HepG2 (cell line): ENCODE results near the gene AANAT.

Source experiments
- E2F5 ChIP-seq: sonication (generic); formaldehyde crosslinking; conservative IDR thresholded peaks from 2 replicates; pipeline ENCODE4 v1.4.0; 2020; ENCODE audit warnings: missing genetic modification reagents
- EED ChIP-seq: sonication (generic); formaldehyde crosslinking; IDR thresholded peaks from 2 replicates; pipeline ENCODE4 v1.5.0; 2020; ENCODE audit warnings: mild to moderate bottlenecking, missing genetic modification reagents
- KLF16 ChIP-seq, 2 experiments: sonication (generic) in 1 of 2; formaldehyde crosslinking in 1 of 2; IDR thresholded peaks; 2 replicates each; pipeline versions ENCODE4 v1.6.1 to v1.8.0; 2016 to 2023; ENCODE audit warnings: missing genetic modification reagents in 2 of 2, missing compliant biosample characterization in 1 of 2
- PCBP2 ChIP-seq: fragments of 200-400 bp; formaldehyde crosslinking; optimal IDR thresholded peaks from 2 replicates; pipeline ENCODE3; 2018; ENCODE audit warnings: low read length, low read depth; ENCODE audit not compliant: poor library complexity, severe bottlenecking
- REST ChIP-seq, 2 experiments: IDR thresholded peaks; 2 replicates each; pipeline ENCODE4 v1.6.1; 2011 to 2012; ENCODE audit warnings: low read length in 2 of 2, borderline replicate concordance in 1 of 2, low read depth in 1 of 2, mild to moderate bottlenecking in 1 of 2, moderate library complexity in 1 of 2
- SMC3 ChIP-seq: IDR thresholded peaks from 2 replicates; pipeline ENCODE4 v1.6.1; 2011; ENCODE audit warnings: low read length, improper control_type of control experiment

- TF ChIP-seq KLF16 (CRISPR knock-in tag; IDR thresholded peaks at IDR 0.05) (no peak), EED (CRISPR knock-in tag) (no peak), SMC3 (no peak), E2F5 (CRISPR knock-in tag) (no peak), REST (IDR thresholded peaks at IDR 0.05; ENCODE audit: borderline replicate concordance in 1 of 2, low read depth in 1 of 2, low read length in 2 of 2) (no peak), PCBP2 (no peak)
Observed at GRCh38 chr17:76434870-76435269, 32.5 kb upstream of the AANAT start.
